ENCODE data around the gene HS3ST6.

DNA sequence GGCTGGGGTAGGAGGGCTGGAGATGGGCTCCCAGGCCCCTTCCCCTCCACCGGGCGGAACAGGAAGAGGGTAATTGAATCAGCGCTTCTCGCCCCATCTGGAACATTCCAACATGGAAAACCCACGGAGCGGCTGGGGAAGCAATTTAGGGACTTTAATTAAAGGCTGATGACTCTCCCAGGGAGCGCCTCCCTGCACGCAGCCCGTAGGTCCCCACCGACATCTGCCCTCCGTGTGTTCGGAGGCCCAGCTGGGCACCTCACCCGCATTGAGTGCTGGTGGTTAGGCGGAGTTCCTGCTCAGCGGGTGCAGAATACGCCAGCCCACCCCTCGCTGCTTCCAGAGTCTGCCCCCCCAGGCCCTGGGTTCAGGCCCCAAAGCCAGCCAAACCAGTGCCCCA lies 10.0 kb downstream of the HS3ST6 start:
- no peak for TF ChIP-seq GABPB1 (CRISPR knock-in tag; IDR thresholded peaks at IDR 0.05)
- TF ChIP-seq, protein P1, sequence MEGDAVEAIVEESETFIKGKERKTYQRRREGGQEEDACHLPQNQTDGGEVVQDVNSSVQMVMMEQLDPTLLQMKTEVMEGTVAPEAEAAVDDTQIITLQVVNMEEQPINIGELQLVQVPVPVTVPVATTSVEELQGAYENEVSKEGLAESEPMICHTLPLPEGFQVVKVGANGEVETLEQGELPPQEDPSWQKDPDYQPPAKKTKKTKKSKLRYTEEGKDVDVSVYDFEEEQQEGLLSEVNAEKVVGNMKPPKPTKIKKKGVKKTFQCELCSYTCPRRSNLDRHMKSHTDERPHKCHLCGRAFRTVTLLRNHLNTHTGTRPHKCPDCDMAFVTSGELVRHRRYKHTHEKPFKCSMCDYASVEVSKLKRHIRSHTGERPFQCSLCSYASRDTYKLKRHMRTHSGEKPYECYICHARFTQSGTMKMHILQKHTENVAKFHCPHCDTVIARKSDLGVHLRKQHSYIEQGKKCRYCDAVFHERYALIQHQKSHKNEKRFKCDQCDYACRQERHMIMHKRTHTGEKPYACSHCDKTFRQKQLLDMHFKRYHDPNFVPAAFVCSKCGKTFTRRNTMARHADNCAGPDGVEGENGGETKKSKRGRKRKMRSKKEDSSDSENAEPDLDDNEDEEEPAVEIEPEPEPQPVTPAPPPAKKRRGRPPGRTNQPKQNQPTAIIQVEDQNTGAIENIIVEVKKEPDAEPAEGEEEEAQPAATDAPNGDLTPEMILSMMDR (IDR thresholded peaks at IDR 0.05), result no peak
- no peak for TF ChIP-seq FOXK1 (CRISPR knock-in tag; IDR thresholded peaks at IDR 0.05)
- TF ChIP-seq TP53 (CRISPR knock-in tag; IDR thresholded peaks at IDR 0.05), result no peak
- TF ChIP-seq, protein P2, sequence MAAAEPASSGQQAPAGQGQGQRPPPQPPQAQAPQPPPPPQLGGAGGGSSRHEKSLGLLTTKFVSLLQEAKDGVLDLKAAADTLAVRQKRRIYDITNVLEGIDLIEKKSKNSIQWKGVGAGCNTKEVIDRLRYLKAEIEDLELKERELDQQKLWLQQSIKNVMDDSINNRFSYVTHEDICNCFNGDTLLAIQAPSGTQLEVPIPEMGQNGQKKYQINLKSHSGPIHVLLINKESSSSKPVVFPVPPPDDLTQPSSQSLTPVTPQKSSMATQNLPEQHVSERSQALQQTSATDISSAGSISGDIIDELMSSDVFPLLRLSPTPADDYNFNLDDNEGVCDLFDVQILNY (CRISPR knock-in tag; IDR thresholded peaks at IDR 0.05), result no peak
- TF ChIP-seq, protein P3, sequence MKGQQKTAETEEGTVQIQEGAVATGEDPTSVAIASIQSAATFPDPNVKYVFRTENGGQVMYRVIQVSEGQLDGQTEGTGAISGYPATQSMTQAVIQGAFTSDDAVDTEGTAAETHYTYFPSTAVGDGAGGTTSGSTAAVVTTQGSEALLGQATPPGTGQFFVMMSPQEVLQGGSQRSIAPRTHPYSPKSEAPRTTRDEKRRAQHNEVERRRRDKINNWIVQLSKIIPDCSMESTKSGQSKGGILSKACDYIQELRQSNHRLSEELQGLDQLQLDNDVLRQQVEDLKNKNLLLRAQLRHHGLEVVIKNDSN (CRISPR knock-in tag; IDR thresholded peaks at IDR 0.05), result no peak
- TF ChIP-seq JUN (CRISPR knock-in tag; IDR thresholded peaks at IDR 0.05), result no peak
- TF ChIP-seq, protein P4, sequence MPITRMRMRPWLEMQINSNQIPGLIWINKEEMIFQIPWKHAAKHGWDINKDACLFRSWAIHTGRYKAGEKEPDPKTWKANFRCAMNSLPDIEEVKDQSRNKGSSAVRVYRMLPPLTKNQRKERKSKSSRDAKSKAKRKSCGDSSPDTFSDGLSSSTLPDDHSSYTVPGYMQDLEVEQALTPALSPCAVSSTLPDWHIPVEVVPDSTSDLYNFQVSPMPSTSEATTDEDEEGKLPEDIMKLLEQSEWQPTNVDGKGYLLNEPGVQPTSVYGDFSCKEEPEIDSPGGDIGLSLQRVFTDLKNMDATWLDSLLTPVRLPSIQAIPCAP (CRISPR knock-in tag; IDR thresholded peaks at IDR 0.05), result no peak
- TF ChIP-seq, protein P5, sequence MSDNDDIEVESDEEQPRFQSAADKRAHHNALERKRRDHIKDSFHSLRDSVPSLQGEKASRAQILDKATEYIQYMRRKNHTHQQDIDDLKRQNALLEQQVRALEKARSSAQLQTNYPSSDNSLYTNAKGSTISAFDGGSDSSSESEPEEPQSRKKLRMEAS (CRISPR knock-in tag; IDR thresholded peaks at IDR 0.05), result no peak
- TF ChIP-seq TEAD4 (CRISPR knock-in tag; IDR thresholded peaks at IDR 0.05), result no peak

All from WTC11 (cell line).